Keratinocyte (primary cell): ENCODE data around the gene MAU2. TPM values are rescaled to one million over a fixed set of nuclear protein-coding genes. Genes with fewer than 3 reads are reported as not detected.
"Not testable (repeated sequence)": the region's sequence is repeated elsewhere in the genome, so short reads cannot be mapped to it uniquely, and the experiment has no call there.

Experiments used
- DNase-seq: peaks from one replicate; pipeline ENCODE4 v3.0.0-alpha.2; 2011; ENCODE audit warnings: low read depth, missing footprints, low spot score
- FAIRE-seq: peaks from 2 replicates; lab custom pipeline; 2011; peaks lifted over from hg19 to GRCh38; lab: Jason Lieb, UNC
- H2AFZ ChIP-seq: 2 replicates; pipeline ENCODE4 v1.6.0; 2012; ENCODE audit warnings: low read length, control low read depth, inconsistent platforms; ENCODE audit not compliant: control insufficient read depth
- H3K27ac ChIP-seq: 2 replicates; pipeline ENCODE4 v1.5.1; 2011; ENCODE audit warnings: low read length; ENCODE audit not compliant: control insufficient read depth, insufficient read depth
- H3K27me3 ChIP-seq: 3 replicates; pipeline ENCODE4 v1.6.0; 2011; ENCODE audit warnings: low read length; ENCODE audit not compliant: control insufficient read depth, insufficient read depth; ENCODE audit errors: extremely low read depth
- H3K36me3 ChIP-seq, 2 experiments: 2 replicates in 1 of 2; 3 replicates in 1 of 2; pipeline ENCODE4 v1.5.1; 2011; ENCODE audit warnings: low read length in 2 of 2, mild to moderate bottlenecking in 1 of 2; ENCODE audit not compliant: control insufficient read depth in 2 of 2, insufficient read depth in 2 of 2; ENCODE audit errors: extremely low read depth in 1 of 2
- H3K4me1 ChIP-seq: 3 replicates; pipeline ENCODE4 v1.5.1; 2011; ENCODE audit warnings: low read length; ENCODE audit not compliant: control insufficient read depth, insufficient read depth; ENCODE audit errors: extremely low read depth
- H3K4me2 ChIP-seq: 3 replicates; pipeline ENCODE4 v1.6.0; 2011; ENCODE audit warnings: low read depth, low read length; ENCODE audit not compliant: control insufficient read depth, insufficient read depth; ENCODE audit errors: extremely low read depth
- H3K4me3 ChIP-seq, 3 experiments: fragments of 200-600 bp in 1 of 3; sonication (generic) in 1 of 3; 2 replicates in 2 of 3; 3 replicates in 1 of 3; pipeline ENCODE4 v1.5.1; 2011 to 2016; ENCODE audit warnings: low read length in 3 of 3, mild to moderate bottlenecking in 3 of 3, control low read depth in 2 of 3, inconsistent platforms in 1 of 3, low read depth in 1 of 3, mixed read lengths in 1 of 3, mixed run types in 1 of 3, moderate library complexity in 1 of 3; ENCODE audit not compliant: control insufficient read depth in 2 of 3, insufficient read depth in 2 of 3; ENCODE audit errors: extremely low read depth in 1 of 3
- H3K79me2 ChIP-seq: 2 replicates; pipeline ENCODE4 v1.6.0; 2012; ENCODE audit warnings: low read length; ENCODE audit not compliant: control insufficient read depth, insufficient read depth
- H3K9ac ChIP-seq: 3 replicates; pipeline ENCODE4 v1.6.0; 2011; ENCODE audit warnings: low read length; ENCODE audit not compliant: control insufficient read depth, insufficient read depth; ENCODE audit errors: extremely low read depth
- H3K9me1 ChIP-seq: 3 replicates; pipeline ENCODE4 v1.6.0; 2011; ENCODE audit warnings: low read length; ENCODE audit not compliant: control insufficient read depth, insufficient read depth; ENCODE audit errors: extremely low read depth
- H3K9me3 ChIP-seq: 2 replicates; pipeline ENCODE4 v1.5.1; 2012; ENCODE audit warnings: low read depth, low read length; ENCODE audit not compliant: control insufficient read depth
- H4K20me1 ChIP-seq: 3 replicates; pipeline ENCODE4 v1.6.0; 2011; ENCODE audit warnings: low read length; ENCODE audit not compliant: control insufficient read depth, insufficient read depth; ENCODE audit errors: extremely low read depth
- EZH2 ChIP-seq: IDR thresholded peaks from one replicate; pipeline ENCODE4 v1.6.1; 2012; ENCODE audit warnings: inconsistent platforms, mild to moderate bottlenecking, low read length, moderate library complexity
- dilution Hi-C: fragments of 300-500 bp; cut with MboI; formaldehyde crosslinking; loops from one replicate; pipeline ENCODE4 v1.7.0; 2020; ENCODE audit warnings: low sequenced_read_pairs; ENCODE audit not compliant: extremely low pct_ligation_motif_present
- polyA plus RNA-seq, 5 experiments: library from polyadenylated mRNA; depleted of rRNA in 3 of 5; stranded (reverse) in 3 of 5; stranded (forward) in 1 of 5; unstranded in 1 of 5; fragments of >200 nt; gene quantifications; 1 replicate in 1 of 5; 2 replicates in 3 of 5; 3 replicates in 1 of 5; pipeline versions ENCODE4 v1.2.1 to v1.2.3, GENCODE V29; 2011 to 2012; ENCODE audit warnings: missing spikeins in 2 of 5, low read depth in 1 of 5, low replicate concordance in 1 of 5
- TF ChIP-seq, protein P1 (sequence below), 3 experiments: IDR thresholded peaks in 1 of 3; conservative IDR thresholded peaks in 1 of 3; optimal IDR thresholded peaks in 1 of 3; 2 replicates in 2 of 3; 3 replicates in 1 of 3; pipeline versions ENCODE3 to v1.5.1; 2011; ENCODE audit warnings: low read length in 3 of 3, mild to moderate bottlenecking in 3 of 3, moderate library complexity in 2 of 3, control low read depth in 1 of 3, inconsistent platforms in 1 of 3; ENCODE audit not compliant: insufficient read depth in 2 of 3; ENCODE audit errors: extremely low read depth in 1 of 3

Gene MAU2
- polyA plus RNA-seq, 1 donor (not counting 4 experiments of a cell fraction or from before 2014, with no cell fraction given): 10.3 TPM

GRCh38 chr19:19379527-19379926 is 58.9 kb downstream of the MAU2 start:
- Histone ChIP-seq H3K9me1 (no peaks in the 10 kb centered on the region), H3K27ac (no peak overlapping the region), H4K20me1 (no peaks in the 10 kb centered on the region), H3K36me3 (no peaks in the 10 kb centered on the region), H2AFZ (no peak overlapping the region), H3K9me3 (no peaks in the 10 kb centered on the region), H3K79me2 (no peaks in the 10 kb centered on the region), H3K27me3 (no peaks in the 10 kb centered on the region), H3K4me2 (no peak overlapping the region), H3K4me3 (no peak overlapping the region), H3K4me1 (peaks cover 16% of the 10 kb centered on the region), H3K9ac (no peak overlapping the region)
- FAIRE-seq: no peak
- DNase-seq: no peak
- dilution Hi-C loops: no loop called here
- TF ChIP-seq, protein P1, sequence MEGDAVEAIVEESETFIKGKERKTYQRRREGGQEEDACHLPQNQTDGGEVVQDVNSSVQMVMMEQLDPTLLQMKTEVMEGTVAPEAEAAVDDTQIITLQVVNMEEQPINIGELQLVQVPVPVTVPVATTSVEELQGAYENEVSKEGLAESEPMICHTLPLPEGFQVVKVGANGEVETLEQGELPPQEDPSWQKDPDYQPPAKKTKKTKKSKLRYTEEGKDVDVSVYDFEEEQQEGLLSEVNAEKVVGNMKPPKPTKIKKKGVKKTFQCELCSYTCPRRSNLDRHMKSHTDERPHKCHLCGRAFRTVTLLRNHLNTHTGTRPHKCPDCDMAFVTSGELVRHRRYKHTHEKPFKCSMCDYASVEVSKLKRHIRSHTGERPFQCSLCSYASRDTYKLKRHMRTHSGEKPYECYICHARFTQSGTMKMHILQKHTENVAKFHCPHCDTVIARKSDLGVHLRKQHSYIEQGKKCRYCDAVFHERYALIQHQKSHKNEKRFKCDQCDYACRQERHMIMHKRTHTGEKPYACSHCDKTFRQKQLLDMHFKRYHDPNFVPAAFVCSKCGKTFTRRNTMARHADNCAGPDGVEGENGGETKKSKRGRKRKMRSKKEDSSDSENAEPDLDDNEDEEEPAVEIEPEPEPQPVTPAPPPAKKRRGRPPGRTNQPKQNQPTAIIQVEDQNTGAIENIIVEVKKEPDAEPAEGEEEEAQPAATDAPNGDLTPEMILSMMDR (optimal IDR thresholded peaks at IDR 0.05 in 1 of 3, IDR thresholded peaks at IDR 0.05 in 1 of 3, conservative IDR thresholded peaks at IDR 0.05 in 1 of 3; ENCODE audit: extremely low read depth in 1 of 3, insufficient read depth in 2 of 3, low read length in 3 of 3): no peak
- TF ChIP-seq EZH2: no peak

GRCh38 chr19:19380316-19380715 is 59.7 kb downstream of the MAU2 start:
- FAIRE-seq, H3K36me3 ChIP-seq, H3K9ac ChIP-seq, H3K27ac ChIP-seq, H4K20me1 ChIP-seq, DNase-seq, H3K9me1 ChIP-seq, H2AFZ ChIP-seq, H3K9me3 ChIP-seq, H3K4me3 ChIP-seq, H3K79me2 ChIP-seq, H3K27me3 ChIP-seq, dilution Hi-C loops, H3K4me2 ChIP-seq: not testable (repeated sequence)
- H3K4me1 ChIP-seq: peaks cover 17% of the 10 kb centered on the region
